GM11168 (cell line): ENCODE results near the gene CFAP299.

Experiments
- in situ Hi-C: fragments of 300-500 bp; cut with MboI; formaldehyde crosslinking; loops from one replicate; pipeline ENCODE4 v1.12.0; 2022; ENCODE audit warnings: low sequenced_read_pairs; ENCODE audit not compliant: unreplicated experiment

The CFAP299 gene

DNA sequence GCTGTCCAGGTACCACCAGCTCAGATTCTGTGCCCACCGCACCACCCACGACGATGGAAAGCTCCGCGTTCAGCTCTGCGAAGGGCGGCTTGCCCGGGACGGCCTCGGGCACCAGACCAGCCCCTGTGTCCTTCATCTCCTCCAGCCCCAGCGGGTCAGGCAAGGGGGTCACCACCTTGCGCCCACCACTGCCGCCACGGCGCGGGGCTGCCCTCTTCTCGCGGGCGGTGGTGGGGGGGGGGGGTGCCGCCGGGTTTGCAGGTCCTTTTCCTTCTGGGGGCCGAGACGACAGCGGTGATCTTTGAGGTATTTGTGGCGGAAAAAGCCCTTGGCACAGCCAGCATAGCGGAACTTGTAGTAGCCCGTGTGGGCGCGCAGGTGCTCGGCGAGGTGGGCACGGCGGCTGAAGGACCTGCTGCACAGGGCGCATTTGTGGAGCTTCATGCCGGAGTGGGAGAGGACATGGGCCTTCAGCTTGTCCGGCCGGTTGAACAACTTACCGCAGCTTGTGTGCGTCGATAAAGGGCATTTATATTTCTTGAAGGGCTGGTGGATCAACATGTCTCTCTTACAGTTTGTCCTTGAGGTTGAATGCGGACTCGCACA lies 50.9 kb downstream of the CFAP299 start:
- in situ Hi-C loops: no loop called here

DNA sequence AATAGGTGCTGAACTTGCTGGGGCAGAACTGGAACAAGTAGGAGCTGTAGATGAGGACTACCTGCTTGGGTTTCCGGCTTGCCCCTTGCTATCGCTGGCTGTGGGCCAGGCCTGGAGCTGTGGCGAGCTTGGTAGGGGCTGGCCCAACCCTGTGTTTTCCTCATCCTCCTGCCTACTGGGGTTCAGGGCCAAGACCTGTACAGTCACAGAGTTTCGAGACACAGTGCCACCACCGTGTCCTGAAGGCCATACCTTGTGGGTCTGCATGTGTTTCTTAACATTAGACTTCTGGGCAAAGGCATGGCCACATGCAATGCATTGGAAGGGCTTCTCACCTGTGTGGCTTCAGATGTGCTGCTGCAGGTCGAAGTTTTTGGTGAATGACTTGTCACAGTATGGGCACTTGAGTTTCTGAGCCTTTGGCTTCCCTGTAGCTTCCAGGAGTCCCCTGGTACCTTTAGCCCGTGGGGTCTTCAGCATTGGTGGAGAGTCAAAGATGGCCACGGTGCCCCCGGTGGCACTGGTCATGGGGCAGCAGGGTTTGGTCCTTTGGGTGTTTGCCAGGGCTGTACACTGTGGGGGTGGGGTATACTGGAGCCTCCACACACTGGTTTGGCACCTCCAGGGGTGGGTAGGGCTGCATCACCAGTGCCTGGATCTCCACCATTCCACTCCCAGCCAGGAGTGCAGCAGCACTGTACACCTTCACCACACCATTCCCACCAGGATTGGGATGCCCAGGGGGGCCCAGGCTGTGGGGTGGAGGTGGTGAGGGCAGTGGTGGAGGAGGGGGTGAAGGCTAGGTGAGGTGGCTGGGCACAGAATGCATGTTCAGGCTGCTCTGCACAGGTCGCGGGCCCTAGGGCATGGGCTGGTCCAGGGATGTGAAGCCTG lies 52.1 kb downstream of the CFAP299 start:
- in situ Hi-C loops: no loop called here

DNA sequence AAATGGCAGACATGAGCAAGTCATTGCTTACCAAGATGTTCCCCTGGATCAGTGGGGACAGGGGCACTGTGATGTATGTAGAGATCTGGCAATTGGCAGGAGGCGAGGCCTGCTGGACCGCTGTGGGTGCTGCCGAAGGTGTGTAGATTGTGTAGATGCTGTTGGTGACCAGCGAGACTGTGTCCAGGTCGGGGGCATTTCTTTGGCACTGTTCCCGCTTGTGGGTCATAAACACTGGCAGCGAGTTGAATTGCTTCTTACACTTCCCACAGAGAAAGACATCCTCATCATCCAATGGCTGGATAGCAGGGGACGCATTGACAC lies 52.7 kb downstream of the CFAP299 start:
- in situ Hi-C loops: no loop called here

DNA sequence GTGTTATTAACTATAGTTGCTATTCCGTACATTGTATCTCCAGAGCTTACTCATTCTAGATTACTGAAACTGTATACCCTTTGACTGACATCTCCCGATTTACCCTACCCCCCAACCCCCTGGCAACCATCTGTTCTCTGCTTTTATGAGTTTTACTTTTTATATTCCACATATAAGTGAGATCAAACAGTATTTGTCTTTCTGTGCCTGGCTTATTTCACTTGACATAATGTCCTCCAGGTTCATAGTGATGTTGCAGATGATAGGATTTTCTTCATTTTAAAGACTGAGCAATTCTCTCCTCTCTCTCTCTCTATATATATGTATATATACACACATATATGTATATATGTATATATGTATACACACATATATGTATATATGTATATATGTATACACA lies 54.6 kb downstream of the CFAP299 start:
- in situ Hi-C loops: no loop called here

DNA sequence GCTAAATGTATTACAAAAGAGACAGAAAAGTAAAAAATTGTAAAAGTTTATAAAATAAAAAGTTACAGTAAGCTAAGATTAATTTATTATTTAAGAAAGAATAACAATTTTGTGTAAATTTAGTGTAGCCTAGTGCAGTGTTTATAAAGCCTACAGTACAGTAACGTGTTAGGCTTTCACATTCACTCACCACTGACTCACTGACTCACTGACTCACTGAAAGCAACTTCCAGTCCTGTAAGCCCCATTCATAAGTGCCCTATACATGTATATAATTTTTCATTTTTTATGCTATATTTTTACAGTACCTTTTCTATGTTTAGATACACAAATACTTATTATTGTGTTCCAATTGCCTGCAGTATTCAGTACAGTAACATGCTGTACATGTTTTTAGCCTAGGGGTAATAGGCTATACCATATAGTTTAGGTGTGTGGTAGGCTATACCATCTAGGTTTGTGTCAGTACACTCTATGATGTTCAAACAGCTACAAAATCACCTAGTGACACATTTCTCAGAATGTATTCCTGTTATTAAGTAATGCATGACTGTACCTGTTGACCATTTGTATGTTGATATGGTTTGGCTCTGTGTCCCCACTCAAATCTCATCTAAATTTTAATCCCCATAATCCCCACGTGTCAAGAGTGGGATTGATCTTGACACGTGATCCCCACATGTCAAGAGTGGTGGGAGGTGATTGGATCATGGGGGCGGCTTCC lies 57.9 kb downstream of the CFAP299 start:
- in situ Hi-C loops: no loop called here

DNA sequence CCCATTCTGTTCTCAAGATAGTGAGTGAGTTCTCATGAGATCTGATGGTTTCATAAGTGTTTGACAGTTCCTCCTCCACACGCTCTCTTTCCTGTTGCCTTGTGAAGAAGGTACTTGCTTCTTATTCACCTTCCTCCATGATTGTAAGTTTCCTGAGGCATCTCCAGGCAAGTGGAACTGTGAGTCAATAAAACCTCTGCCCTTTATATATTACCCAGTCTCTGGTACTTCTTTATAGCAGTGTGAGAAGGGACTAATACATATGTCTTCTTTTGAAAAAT lies 58.4 kb downstream of the CFAP299 start:
- in situ Hi-C loops: no loop called here

DNA sequence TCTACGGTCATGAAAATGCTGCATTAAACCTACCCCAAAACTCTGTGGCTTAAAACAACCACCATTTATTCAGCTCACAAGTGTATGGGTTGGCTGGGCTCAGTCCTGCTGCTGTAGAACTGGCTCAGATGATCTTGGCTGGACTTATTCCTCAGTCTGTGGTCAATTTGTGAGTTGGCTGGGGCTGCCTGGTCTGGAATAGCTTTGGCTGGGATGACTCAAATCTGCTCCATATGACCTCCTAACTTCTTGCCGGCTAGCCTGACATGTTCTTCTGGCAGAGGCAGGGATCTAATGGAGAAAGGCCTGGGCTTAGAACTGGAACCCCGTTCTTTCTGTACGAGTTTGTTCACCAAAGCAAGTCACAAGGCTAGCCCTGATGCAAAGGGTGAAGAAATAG lies 71.7 kb downstream of the CFAP299 start:
- in situ Hi-C loops: no loop called here

DNA sequence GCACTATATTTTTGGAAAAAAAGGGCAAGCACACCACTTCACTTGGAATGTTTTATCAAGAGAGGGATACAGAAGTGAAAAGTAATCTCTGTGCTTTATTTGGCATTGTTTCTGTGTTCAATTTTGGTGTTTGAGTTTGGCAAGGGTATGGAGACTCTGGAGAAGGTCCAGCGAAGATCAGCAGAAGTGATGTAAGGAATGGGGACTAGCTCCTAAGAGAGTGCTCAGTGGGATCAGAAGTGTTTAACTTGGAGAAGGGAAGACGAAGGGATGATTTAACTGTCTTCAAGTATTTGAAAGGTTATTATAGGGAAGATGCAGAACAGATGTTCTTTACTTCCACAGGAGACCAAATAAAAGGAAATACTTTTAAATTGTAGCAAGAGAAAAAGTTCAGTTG lies 74.3 kb downstream of the CFAP299 start:
- in situ Hi-C loops: no loop called here

DNA sequence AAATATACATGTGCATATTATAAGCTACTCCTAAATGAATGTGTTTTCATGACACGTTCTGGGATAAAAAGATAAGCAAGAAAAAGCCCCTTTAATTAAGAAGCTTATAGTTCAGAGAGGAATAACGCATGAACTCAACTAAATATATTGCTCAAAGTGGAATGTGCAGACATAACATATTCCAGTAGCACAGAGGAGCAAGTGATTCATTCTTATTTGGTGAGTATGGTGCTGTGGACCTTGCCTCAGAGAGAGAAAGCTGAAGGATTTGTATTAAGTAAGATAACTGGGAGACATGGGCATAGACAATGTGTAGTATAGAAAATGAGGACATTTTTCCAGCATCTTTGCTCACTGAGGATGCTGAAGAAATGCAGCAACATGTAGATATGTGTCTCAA lies 76.8 kb downstream of the CFAP299 start:
- in situ Hi-C loops: no loop called here

DNA sequence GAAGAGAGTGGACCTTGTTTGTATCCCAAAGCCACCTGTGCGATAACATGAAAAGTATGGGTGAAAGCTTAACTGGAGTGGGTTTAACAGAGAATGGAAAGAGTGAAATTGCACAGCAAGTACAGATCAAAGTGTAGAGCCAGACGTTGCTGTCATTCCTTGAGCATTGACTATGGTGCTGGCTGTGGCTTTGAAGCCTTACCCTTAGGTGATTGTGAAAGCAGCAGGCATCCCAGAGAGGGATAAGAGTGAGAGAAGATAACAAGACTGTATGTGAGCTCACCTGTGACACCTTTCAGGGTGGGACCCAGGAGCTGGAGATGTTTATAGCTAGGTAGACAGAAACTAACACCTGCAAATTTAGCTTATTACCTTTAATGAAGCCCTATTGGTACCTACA lies 77.6 kb downstream of the CFAP299 start:
- in situ Hi-C loops: no loop called here

DNA sequence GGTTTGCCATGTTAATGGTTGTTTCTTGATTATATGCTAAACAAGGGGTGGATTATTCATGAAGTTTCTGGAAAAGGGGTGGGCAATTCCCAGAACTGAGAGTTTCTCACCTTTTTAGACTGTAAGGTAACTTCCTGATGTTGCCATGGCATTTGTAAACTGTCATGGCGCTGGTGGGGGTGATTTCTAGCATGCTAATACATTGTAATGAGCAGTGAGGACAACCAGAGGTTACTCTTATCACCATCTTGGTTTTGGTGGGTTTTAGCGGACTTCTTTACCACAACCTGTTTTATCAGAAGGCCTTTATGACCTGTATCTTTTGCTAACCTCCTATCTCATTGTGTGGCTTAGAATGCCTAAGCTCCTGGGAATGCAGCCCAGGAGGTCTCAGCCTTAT lies 81.5 kb downstream of the CFAP299 start:
- in situ Hi-C loops: no loop called here

DNA sequence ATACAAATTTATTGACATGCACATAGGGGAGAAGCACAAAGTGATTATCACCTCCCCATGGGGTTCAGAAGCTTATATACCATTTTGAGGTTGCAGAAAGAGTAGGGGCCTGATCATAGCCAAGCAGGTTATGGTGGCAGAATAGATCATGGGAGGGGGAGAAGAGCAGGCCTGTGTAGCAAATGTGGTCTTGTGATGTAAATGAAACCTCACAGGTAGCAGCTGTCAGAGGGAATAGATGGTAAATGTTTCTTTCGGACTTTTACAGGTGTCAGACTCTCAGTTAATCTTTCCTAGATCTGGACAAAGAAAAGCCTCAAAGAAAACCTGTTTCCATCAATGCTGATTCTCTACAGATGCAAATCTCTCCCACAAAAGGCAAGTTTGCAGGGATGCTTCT lies 84.4 kb downstream of the CFAP299 start:
- in situ Hi-C loops: no loop called here

DNA sequence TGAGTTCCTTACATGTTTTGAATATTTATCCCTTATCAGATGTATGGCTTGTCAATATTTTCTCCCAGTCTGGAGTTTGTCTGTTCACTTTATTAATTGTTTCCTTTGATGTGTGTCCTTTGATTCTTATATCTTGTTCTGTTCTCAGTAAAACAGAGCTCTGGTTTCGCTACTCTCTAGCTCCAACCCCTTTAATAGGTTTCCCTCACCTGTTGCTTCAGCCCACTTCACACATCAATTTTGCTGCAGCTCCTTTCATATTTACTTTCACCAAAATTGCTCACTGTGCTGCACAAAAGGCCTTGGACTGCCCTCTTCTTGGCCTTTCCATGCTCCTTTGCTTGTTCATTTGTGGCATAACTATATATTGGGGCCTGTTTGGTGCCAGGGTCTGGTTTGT lies 85.1 kb downstream of the CFAP299 start:
- in situ Hi-C loops: no loop called here

DNA sequence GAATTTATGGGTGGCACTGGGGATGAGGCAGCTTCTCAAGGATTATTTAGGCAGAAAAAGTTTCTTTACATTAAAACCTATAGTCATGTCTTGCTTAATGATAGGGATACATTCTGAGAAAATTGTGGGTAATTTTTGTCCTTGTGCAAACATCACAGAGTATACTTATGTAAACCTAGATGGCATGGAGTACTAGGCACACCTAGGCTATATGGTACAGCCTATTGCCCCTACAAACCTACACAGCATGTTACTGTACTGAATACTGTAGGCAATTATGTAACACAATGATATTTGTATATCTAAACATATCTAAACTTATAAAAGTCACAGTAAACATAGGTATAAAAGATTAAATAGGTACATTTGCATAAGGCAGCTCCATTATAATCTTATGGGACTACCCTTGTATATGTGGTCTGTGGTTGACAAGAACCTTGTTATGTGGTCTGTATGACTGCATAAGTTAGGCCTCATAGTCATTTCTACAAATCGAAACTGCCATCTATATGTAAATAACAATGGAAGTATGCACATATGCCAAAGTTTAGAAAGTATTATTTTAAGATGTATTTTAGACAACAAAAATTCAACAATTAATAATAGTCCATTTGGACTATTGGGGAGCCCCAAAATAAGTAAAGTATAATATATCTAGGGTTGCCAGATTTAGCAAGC lies 87.3 kb downstream of the CFAP299 start:
- in situ Hi-C loops: no loop called here

DNA sequence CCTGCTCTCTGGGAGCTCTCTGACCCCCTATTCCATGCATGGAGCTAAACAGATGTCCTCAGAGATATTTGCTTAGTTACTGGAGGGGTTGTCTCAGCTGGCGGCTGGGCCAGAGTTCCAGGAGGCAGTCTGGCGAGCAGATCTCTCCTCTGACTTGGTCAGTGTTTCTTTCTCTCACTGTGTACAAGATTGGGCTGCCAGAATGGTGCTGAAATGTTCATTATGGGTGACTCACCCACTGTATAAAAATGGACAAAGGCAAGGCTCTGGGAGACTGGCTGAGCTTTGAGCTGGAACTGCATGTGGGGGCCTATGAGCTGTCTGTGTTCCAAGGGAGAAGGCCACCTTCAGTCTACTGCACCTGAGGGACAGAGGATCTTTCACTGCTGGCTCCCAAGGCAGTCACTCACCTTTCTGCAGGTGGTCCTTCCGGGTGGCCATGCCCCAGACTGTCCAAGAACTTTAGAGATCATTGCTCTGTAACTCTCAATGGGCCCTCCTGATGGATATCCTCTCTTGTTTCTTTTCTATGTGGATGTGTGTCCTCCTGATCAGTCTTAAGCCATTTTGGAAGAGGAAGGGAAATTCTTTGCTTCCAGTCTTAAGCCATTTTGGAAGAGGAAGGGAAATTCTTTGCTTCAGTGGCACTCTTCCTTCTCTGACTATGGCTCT lies 88.2 kb downstream of the CFAP299 start:
- in situ Hi-C loops: no loop called here

DNA sequence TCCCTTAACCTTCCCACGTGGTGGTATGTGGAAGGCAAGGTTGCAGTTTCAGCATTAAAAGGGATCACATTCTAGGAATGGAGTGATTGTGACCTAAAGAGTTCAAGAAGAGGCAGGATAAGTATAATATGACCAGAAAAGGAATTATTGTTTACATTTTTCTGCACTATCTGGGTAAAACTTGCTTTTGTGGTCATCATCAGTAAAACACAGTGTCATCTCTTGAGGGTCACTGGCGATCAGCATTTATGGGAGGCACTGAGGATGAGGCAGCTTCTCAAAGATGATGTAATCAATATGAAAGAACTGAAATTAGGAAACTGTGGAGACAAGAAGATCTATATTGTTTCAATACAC lies 88.7 kb downstream of the CFAP299 start:
- in situ Hi-C loops: no loop called here

DNA sequence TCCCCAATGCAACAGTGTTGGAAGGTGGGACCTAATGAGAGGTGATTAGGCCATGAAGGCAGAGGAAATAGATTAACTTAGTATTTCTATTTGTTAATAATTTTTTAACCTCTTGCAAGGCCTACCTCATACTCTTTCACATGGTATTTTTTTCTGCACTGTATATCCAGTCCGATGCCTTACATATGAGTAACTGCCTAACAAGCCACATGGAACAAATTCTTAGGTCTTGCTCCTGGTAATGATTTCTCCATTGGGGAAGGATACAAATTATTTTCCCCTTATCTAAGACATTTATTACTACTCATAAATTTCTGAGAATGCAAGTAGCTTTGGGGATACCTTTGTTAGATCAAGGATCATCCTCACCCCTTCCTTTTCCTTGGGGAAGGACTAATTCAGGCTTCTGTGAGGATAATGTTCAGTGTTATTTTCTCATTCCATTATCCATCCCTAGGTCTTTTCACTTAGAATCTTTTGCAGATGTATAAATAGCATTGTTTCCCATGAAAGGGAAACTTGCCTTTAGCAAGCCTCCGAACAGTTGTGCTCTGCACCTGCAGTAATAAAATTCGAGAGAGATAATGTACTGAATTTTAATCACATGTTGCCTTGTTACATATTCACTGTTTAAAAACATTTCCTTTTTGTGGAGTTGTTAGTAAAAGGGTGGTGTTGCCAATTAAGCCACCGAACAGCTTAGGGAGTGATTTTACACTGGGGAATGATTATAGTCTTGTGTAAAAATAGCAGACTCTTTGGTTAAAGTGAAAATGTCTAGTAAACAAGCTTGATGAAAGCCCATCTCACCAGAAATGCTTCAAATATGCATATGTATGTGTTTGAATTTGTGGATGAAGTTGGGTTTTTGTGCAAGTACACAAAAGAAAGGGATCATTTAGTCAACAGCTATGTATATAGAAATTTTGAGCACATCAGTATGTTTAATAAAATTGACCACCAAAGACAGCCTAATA lies 89.9 kb downstream of the CFAP299 start:
- in situ Hi-C loops: no loop called here

DNA sequence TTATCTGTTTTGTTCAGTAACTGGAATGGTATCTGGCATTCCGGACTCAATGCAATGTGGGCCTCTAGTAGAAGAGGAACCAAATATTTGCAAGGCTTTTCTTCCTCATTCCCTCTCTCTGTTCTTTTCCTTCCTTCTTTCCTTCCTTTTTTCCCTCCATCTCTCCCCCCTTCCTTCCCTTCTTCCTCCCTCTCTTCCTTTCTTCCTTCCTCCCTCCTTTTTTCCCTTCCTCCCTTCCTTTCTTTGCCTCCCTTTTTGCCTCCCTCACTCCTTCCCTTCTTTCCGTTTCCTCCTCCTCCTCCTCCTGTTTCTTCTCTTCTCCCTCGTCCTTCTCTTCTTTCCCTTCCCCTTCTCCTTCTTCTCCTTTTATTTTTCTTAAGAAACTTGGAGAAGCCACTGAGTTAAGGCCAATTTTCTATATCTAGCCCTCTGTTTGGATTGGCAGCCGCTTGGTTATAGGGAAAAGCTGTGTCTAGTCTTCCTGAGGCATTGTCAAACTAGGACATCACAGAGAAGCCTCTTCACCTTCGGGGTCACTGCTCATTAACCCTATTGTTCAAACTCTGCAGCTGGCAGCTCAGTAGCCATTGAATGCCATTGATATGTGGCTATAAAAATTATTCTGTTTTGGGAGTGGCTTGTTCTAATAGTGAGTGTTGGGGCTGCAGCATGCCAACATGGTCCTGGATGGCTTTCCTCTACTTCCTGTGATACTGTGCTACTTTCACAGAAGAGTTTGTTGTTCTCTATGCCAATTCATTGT lies 95.9 kb downstream of the CFAP299 start:
- in situ Hi-C loops: no loop called here

DNA sequence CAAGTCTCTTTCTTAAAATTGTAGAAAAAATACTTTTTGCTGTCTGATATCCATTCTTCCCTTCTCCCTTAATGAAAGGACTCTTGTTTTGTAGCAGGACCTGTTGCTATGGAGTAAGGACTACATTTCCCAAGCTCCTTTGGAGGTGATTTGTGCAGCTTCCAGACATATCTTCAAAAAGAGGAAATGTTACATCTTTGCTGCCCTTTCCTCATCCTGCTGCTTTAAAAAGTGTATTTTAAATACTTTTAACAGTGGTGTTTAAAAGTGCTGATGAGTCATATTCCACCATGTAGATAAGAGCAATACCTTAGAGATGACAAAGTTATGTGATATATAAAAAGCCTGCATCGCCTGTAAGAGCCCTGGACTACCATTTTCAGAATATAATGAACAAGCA lies 98.7 kb downstream of the CFAP299 start:
- in situ Hi-C loops: no loop called here
